Measurements from ENCODE around the gene HPN. TPM values are rescaled to one million over a fixed set of nuclear protein-coding genes. Genes with fewer than 3 reads are reported as not detected.

HPN gene
- total RNA-seq, 1 experiment from 2014 or later: 10.6 TPM

GRCh38 chr19:35054626-35055025 is 13.1 kb downstream of the HPN start:
- Histone ChIP-seq H2BK15ac (ENCODE audit: low read depth, low read length) (no peak overlapping the region), H3K79me1 (ENCODE audit: insufficient read depth, low read depth, low read length, poor library complexity, severe bottlenecking) (no peaks in the 10 kb centered on the region), H3K27ac (ENCODE audit: insufficient read length, low read depth, low read length) (no peak overlapping the region), H2BK5ac (ENCODE audit: insufficient read length, low read length) (no peak overlapping the region), H2AFZ (ENCODE audit: low read length) (no peak overlapping the region), H3K56ac (ENCODE audit: insufficient read length, low read depth, low read length) (no peak overlapping the region), H3K23ac (ENCODE audit: insufficient read length, low read depth, low read length) (no peak overlapping the region), H2BK20ac (ENCODE audit: low read depth, low read length, poor library complexity, severe bottlenecking) (no peak overlapping the region), H4K91ac (ENCODE audit: insufficient read length, low read depth, low read length) (no peak overlapping the region), H4K20me1 (ENCODE audit: control insufficient read depth, insufficient read depth, insufficient read length) (no peaks in the 10 kb centered on the region), H3K4me2 (ENCODE audit: insufficient read depth, insufficient read length, low read length) (no peak overlapping the region), H3K9me3 (ENCODE audit: control insufficient read depth, low read depth, low read length) (no peaks in the 10 kb centered on the region), H3K4me1 (ENCODE audit: insufficient read depth, low read length) (no peaks in the 10 kb centered on the region), H3K23me2 (ENCODE audit: insufficient read length, low read depth, low read length, poor library complexity, severe bottlenecking) (no peaks in the 10 kb centered on the region), H3K9ac (ENCODE audit: extremely low read depth, insufficient read length, low read length) (no peak overlapping the region), H2AK5ac (ENCODE audit: insufficient read length, low read length) (no peak overlapping the region), H3K79me2 (ENCODE audit: insufficient read depth, low read length) (no peaks in the 10 kb centered on the region), H2BK120ac (ENCODE audit: low read depth, low read length, poor library complexity, severe bottlenecking) (no peak overlapping the region), H3K27me3 (ENCODE audit: insufficient read depth, low read length) (no peaks in the 10 kb centered on the region), H4K8ac (replicated peaks; ENCODE audit: insufficient read length, low read depth, low read length) (no peak overlapping the region), H3K18ac (ENCODE audit: insufficient read length, low read depth, low read length) (no peak overlapping the region), H3K14ac (ENCODE audit: insufficient read depth, low read length) (no peak overlapping the region; the same call in 1 of the 2 replicates), H3T11ph (ENCODE audit: low read length) (no peak overlapping the region), H2BK12ac (ENCODE audit: insufficient read length, low read depth, low read length) (no peak overlapping the region), H4K5ac (ENCODE audit: insufficient read length, low read depth, low read length) (no peak overlapping the region), H3K4ac (ENCODE audit: low read depth, low read length) (no peak overlapping the region)
- Mint-ChIP-seq H3K9me3 (no peaks in the 10 kb centered on the region), H3K4me1 (peaks cover 20 to 29% of the 10 kb centered on the region in 2 experiments), H3K27ac (no peak overlapping the region), H3K4me3 (no peak overlapping the region), H3K27me3 (ENCODE audit: low read depth) (peaks cover 4% of the 10 kb centered on the region; the same call in 1 of the 2 replicates), H3K36me3 (ENCODE audit: insufficient read depth in 1 of 3, low read depth in 3 of 3) (peaks cover 4 to 15% (median 10%) of the 10 kb centered on the region in 3 experiments; a peak in 4 of 7 replicates)
- no peak for DNase-seq
- no CpG with 5 or more reads among the region's 9 CpGs for WGBS (ENCODE audit: extremely low coverage, insufficient read length, low lambda C conversion rate)
- TF ChIP-seq CTCF (conservative IDR thresholded peaks at IDR 0.05): no peak

Data from H9 (cell line).